ENCODE measurements around the gene C20orf202. TPM values are rescaled to one million over a fixed set of nuclear protein-coding genes. Genes with fewer than 3 reads are reported as not detected.

C20orf202 gene
- total and polyA plus RNA-seq, 9 donors, result 0.20 to 0.73 (median 0.43) TPM

DNA sequence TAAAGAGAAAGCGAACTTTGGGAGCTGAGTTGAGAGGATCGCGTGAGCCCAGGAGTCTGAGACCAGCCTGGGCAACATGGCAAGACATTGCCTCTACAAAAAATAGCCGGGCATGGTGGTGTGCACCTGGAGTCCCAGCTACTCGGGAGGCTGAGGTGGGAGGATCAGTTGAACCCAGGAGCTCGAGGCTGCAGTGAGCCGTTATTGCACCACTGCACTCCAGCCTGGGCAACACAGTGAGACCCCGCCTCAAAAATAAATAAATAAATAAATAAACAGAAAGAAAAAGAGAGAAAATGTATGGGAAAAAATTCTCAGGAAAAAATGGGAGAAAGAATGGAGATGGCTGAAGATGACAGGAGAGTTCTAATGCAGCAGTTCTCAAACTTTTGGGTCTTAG is 2.5 kb downstream of the C20orf202 start:
- 92% methylated on average over 3 of the region's 8 CpGs for WGBS (ENCODE audit: insufficient coverage)
- no peaks in the 10 kb centered on the region for H3K36me3 ChIP-seq (ENCODE audit: control insufficient read depth, insufficient read depth, low read length)
- no peaks in the 10 kb centered on the region for H3K9me3 ChIP-seq (replicated peaks; ENCODE audit: control insufficient read depth, low read depth, low read length)
- H3K4me1 ChIP-seq (ENCODE audit: control insufficient read depth, insufficient read depth, low read length), result no peaks in the 10 kb centered on the region
- DNase-seq, result no peak
- H3K4me3 ChIP-seq (ENCODE audit: low read length), result no peak overlapping the region
- H3K27ac ChIP-seq (ENCODE audit: low read length), result no peak overlapping the region
- H3K27me3 ChIP-seq (ENCODE audit: control insufficient read depth, insufficient read depth, low read length), result peaks cover 4% of the 10 kb centered on the region

DNA sequence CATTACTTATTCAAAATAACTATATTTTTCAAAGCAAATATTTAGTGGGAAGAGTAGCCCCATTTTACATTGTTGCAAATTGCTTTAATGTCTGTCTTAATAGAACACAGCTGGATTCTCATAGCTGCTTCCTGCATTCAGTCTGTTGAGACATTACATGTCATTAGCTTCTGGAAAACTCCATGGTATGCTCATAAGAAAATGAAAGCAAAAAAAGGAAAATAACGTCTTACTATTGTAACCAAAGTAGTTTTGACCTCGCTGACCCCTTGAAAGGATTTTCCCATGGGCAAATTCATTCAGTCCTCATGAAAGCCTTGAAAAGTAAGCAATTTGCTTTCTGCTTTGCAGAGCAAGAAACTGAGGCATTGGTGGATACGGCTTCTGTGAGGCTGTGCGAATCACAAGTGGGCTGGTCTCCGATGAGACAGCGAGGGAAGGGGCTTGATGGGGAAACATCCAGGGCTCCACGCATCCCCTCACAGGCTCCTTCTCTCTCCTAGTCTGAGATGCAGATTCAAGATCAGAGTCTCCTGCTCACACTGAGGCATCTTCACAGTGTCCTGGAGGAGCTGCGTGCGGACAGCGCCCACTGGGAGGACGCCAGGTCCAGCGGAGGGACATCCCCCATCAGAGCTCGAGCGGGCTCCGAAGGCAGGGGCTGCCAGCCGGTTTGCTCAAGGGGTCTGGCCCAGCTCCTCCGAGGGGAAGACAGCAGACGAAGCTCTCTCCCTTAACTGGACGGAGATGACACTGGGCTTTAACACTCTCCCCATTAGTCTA is 3.3 kb downstream of the C20orf202 start:
- Histone ChIP-seq H3K4me3 (ENCODE audit: low read length) (no peak overlapping the region), H3K4me1 (ENCODE audit: control insufficient read depth, insufficient read depth, low read length) (no peaks in the 10 kb centered on the region), H3K27me3 (ENCODE audit: control insufficient read depth, insufficient read depth, low read length) (peaks cover 4% of the 10 kb centered on the region), H3K36me3 (ENCODE audit: control insufficient read depth, insufficient read depth, low read length) (no peaks in the 10 kb centered on the region), H3K27ac (ENCODE audit: low read length) (peak overlapping the region; percentile 56), H3K9me3 (replicated peaks; ENCODE audit: control insufficient read depth, low read depth, low read length) (no peaks in the 10 kb centered on the region)
- DNase-seq, result no peak
- 44% methylated on average over 9 of the region's 19 CpGs for WGBS (ENCODE audit: insufficient coverage)

DNA sequence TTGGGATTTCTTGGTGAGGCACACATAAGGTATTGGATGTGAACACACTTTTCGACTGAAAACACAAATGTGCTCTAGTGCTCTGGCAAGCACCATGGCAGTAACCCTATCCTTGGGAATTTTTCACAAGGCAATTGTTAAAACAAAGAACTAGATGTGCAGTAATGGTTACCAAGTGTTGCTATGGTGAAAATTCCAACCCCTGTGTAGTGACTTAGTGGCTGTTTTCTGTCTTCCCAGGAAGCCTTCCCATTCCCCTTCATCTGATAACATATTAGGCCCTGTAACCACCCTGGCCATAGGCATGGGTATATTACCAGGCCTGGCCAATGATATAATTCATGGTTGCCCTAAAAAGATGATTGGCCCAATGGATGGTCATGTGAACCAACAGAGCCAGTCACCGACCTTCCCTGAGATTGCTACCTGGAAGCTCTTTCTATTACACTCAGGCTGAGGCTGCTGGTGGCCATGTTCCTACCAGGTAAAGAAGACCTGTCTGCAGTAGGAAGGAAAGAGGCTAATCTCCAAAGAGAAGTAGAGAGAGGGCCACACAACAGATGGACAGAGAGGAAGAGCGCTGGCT is 4.1 kb downstream of the C20orf202 start:
- no peak for DNase-seq
- Histone ChIP-seq H3K4me3 (ENCODE audit: low read length) (no peak overlapping the region), H3K27me3 (ENCODE audit: control insufficient read depth, insufficient read depth, low read length) (peaks cover 8% of the 10 kb centered on the region), H3K9me3 (replicated peaks; ENCODE audit: control insufficient read depth, low read depth, low read length) (no peaks in the 10 kb centered on the region), H3K27ac (ENCODE audit: low read length) (peak overlapping the region; percentile 38), H3K4me1 (ENCODE audit: control insufficient read depth, insufficient read depth, low read length) (no peaks in the 10 kb centered on the region), H3K36me3 (ENCODE audit: control insufficient read depth, insufficient read depth, low read length) (no peaks in the 10 kb centered on the region)
- WGBS (ENCODE audit: insufficient coverage), result no CpG with 5 or more reads among the region's 3 CpGs

DNA sequence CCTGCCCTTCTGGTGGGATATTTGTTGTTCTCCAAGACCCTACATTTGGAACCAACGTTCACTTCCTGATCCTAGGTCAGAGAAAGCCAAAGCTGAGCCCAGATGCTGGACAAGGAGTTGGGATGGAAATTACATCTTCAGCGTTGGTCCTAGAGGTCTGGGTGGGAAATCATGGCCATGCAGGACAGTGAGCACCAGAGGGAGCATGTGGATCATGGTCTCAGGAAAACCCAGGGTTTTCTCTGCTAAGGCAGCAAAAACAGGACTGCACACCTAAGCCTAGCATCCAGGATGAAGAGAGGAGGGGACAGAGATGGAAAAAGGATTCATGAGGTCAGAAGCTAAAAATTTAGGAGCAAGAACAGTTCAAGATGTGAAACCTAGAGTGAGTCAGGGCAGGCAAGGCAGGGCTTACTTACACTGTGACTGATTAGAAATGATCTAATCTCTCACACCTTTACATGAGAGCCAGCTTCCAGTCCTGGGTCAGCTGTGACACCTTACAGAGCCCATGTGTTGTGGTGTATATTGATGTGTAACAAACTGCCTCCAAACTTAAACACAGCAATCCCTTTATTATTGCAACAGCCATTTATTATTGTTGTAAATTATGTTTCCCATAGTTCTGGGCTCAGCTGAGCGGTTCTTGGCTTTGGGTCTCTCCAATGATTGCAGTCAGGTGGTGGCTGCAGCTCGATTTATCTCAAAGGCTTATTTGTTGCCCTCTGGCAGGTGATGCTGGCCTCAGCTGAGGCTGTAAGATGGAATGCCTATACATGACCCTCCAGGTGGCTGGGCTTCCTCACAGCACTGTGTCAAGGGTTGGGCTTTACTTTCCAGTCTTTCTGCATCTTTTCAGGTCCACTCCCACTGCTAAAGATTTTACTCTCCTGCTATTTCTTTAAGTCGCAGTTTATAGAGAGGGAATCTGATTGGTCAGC is 6.5 kb downstream of the C20orf202 start:
- Histone ChIP-seq H3K4me3 (ENCODE audit: low read length) (no peak overlapping the region), H3K36me3 (ENCODE audit: control insufficient read depth, insufficient read depth, low read length) (no peaks in the 10 kb centered on the region), H3K4me1 (ENCODE audit: control insufficient read depth, insufficient read depth, low read length) (no peaks in the 10 kb centered on the region), H3K27me3 (ENCODE audit: control insufficient read depth, insufficient read depth, low read length) (peaks cover 9% of the 10 kb centered on the region), H3K27ac (ENCODE audit: low read length) (no peak overlapping the region), H3K9me3 (replicated peaks; ENCODE audit: control insufficient read depth, low read depth, low read length) (no peaks in the 10 kb centered on the region)
- no peak for DNase-seq
- WGBS (ENCODE audit: insufficient coverage), result 38% methylated on average over 4 of the region's 5 CpGs

DNA sequence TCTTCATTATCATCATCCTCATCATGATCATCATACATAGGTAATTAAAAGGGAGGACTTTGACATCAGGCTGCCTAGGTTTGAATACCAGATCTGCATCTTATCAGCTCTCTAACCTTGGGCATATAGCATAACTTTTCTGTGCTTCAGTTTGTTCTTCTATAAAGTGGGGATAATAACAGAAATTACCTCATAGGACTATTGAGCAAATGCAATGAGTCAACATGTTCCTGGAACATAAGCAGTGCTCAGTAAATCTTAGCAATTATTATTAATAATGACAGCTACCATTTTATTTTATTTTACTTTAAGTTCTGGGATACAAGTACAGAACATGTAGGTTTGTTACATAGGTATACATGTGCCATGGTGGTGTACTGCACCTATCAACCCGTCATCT is 7.2 kb downstream of the C20orf202 start:
- H3K4me1 ChIP-seq (ENCODE audit: control insufficient read depth, insufficient read depth, low read length), result no peaks in the 10 kb centered on the region
- H3K27ac ChIP-seq (ENCODE audit: low read length), result no peak overlapping the region
- WGBS (ENCODE audit: insufficient coverage), result no CpG with 5 or more reads among the region's 1 CpG
- H3K4me3 ChIP-seq (ENCODE audit: low read length), result no peak overlapping the region
- no peaks in the 10 kb centered on the region for H3K36me3 ChIP-seq (ENCODE audit: control insufficient read depth, insufficient read depth, low read length)
- peaks cover 9% of the 10 kb centered on the region for H3K27me3 ChIP-seq (ENCODE audit: control insufficient read depth, insufficient read depth, low read length)
- no peaks in the 10 kb centered on the region for H3K9me3 ChIP-seq (replicated peaks; ENCODE audit: control insufficient read depth, low read depth, low read length)
- DNase-seq, result no peak

DNA sequence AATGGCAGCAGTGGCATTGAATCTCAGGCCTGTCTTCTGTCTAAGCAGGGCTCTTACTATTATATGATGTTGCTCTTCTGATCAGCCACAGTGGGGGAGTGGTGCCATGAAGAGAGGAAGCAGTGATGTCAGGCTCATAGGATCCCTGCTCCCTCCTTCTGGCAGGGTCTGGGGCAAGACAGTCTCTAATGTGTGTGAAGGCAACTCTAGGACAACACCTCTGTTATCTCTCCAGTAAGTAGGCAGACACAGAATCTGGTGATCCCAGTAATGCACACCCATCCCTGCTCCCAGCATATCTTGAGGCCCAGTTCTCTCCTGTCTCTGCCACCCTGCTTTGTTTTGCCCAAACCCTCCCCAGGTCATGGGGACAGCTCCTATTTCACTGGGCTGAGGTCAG is 8.8 kb downstream of the C20orf202 start:
- peaks cover 9% of the 10 kb centered on the region for H3K27me3 ChIP-seq (ENCODE audit: control insufficient read depth, insufficient read depth, low read length)
- H3K36me3 ChIP-seq (ENCODE audit: control insufficient read depth, insufficient read depth, low read length), result no peaks in the 10 kb centered on the region
- DNase-seq, result no peak
- no peaks in the 10 kb centered on the region for H3K4me1 ChIP-seq (ENCODE audit: control insufficient read depth, insufficient read depth, low read length)
- H3K9me3 ChIP-seq (replicated peaks; ENCODE audit: control insufficient read depth, low read depth, low read length), result no peaks in the 10 kb centered on the region
- H3K27ac ChIP-seq (ENCODE audit: low read length), result no peak overlapping the region
- no peak overlapping the region for H3K4me3 ChIP-seq (ENCODE audit: low read length)

DNA sequence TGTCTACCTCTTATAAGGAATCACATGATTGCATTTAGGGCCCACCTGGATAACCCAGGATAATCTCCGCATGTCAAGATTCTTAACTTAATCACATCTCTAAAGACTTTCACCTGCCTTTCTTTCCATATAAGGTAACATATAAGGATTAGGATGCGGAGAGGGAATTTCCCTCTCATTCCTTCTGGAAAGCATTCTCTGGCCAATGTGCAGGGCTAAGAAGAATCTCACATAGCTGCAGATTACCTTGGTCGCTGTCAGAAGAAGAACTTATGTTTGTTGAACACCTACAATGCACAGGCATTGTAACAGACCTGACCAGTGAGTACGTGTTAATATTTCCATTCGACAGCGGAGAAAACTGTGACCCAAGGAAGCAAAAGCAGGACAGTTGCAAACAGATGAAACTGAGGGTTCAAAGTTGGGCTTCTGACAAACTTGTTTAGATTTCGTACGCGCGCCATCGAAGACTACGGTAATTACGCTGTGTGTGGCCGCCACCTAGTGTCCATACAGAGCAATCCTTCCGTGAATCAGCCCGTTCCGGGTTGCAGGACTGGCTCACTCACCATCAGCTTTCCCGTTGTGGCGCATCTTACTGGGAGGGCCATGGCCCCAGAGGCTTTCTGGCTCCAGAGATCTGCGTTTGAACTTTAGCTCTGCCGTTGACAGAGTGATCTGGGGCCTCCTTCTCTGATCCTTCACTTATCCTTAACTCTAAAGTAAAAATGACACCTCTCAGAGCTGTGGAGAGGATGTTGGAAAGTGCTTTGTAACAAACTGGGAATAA is 9.5 kb downstream of the C20orf202 start:
- Histone ChIP-seq H3K27me3 (ENCODE audit: control insufficient read depth, insufficient read depth, low read length) (peaks cover 9% of the 10 kb centered on the region), H3K36me3 (ENCODE audit: control insufficient read depth, insufficient read depth, low read length) (no peaks in the 10 kb centered on the region), H3K4me3 (ENCODE audit: low read length) (no peak overlapping the region), H3K9me3 (replicated peaks; ENCODE audit: control insufficient read depth, low read depth, low read length) (no peaks in the 10 kb centered on the region), H3K27ac (ENCODE audit: low read length) (no peak overlapping the region), H3K4me1 (ENCODE audit: control insufficient read depth, insufficient read depth, low read length) (no peaks in the 10 kb centered on the region)
- WGBS (ENCODE audit: insufficient coverage), result 4% methylated on average over 17 of the region's 21 CpGs
- DNase-seq, result peak; percentile 66

DNA sequence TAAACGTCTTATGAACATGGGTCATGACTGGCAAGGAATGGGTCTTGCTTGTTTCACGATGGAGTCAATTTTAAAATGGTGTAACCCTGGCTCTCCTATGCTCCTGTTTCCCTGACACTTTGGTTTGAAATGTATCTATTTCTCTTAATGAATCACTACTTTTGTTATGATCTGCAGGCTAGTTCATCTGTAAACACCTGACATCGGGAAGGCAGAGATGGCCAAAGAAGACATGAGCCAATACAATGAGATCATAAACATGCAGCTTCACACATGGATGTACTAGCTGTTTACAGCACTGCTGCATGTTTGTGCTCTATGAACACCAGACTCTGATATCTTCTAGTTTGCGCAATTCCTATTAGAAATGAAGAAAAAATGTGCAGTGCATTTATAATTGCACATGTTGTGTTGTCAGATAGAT is 11.6 kb downstream of the C20orf202 start:
- WGBS (ENCODE audit: insufficient coverage), result 100% methylated on average over 1 of the region's 4 CpGs
- H3K36me3 ChIP-seq (ENCODE audit: control insufficient read depth, insufficient read depth, low read length), result no peaks in the 10 kb centered on the region
- no peaks in the 10 kb centered on the region for H3K4me1 ChIP-seq (ENCODE audit: control insufficient read depth, insufficient read depth, low read length)
- H3K27me3 ChIP-seq (ENCODE audit: control insufficient read depth, insufficient read depth, low read length), result peaks cover 7% of the 10 kb centered on the region
- DNase-seq, result no peak
- no peak overlapping the region for H3K27ac ChIP-seq (ENCODE audit: low read length)
- H3K9me3 ChIP-seq (replicated peaks; ENCODE audit: control insufficient read depth, low read depth, low read length), result no peaks in the 10 kb centered on the region
- no peak overlapping the region for H3K4me3 ChIP-seq (ENCODE audit: low read length)

DNA sequence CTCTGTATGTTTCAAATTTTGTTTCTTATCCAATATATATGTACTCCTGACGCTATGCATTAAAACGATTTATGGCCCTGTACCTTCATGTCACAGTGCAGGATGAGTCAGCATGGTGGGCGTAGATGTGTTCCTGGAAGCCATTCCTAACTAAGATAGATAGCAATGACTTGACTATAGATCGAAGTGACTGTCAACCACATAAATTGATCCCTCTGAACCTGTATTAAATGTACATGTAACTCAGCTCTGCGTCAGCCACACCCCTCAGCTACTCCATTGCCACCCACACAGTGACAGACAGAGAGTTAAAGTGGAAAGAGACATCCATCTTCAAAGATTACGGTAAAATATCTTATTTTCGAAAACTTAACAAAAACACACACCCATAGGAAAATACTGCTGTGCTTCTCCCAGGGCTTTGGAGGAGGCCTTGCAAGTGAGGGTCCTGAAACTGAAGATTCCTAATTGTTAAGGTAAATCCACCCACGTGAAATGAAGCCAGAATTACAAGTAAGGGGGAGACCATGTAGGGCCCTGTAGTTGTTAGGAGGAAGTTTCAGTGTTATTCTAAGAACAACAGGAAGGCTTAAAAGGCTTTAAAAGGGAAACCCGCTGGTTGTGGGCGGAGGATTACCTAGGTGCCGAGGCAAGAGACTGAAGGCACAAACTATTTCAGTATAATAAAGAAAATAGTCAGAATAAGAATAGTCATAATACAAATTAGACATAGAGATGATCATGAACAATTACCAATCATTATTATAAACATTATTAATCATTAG is 12.3 kb downstream of the C20orf202 start:
- H3K4me3 ChIP-seq (ENCODE audit: low read length), result no peak overlapping the region
- DNase-seq, result no peak
- no peak overlapping the region for H3K27ac ChIP-seq (ENCODE audit: low read length)
- peaks cover 7% of the 10 kb centered on the region for H3K27me3 ChIP-seq (ENCODE audit: control insufficient read depth, insufficient read depth, low read length)
- no peaks in the 10 kb centered on the region for H3K36me3 ChIP-seq (ENCODE audit: control insufficient read depth, insufficient read depth, low read length)
- no peaks in the 10 kb centered on the region for H3K9me3 ChIP-seq (replicated peaks; ENCODE audit: control insufficient read depth, low read depth, low read length)
- H3K4me1 ChIP-seq (ENCODE audit: control insufficient read depth, insufficient read depth, low read length), result no peaks in the 10 kb centered on the region
- WGBS (ENCODE audit: insufficient coverage), result 50% methylated on average over 2 of the region's 11 CpGs

Measured in muscle of leg (tissue), 11 donors.